Activated naive CD4-positive, alpha-beta T cell treated with Interleukin-2 at 50 U/mL for 16 hours (primary cell): ENCODE results near the gene BBOF1.
A peak's percentile ranks its signal among the peaks of the same experiment; 100 is the strongest.

Experiments used
- DNase-seq: peaks from one replicate; pipeline ENCODE4 v3.0.0-alpha.2; 2020

Gene BBOF1

DNA sequence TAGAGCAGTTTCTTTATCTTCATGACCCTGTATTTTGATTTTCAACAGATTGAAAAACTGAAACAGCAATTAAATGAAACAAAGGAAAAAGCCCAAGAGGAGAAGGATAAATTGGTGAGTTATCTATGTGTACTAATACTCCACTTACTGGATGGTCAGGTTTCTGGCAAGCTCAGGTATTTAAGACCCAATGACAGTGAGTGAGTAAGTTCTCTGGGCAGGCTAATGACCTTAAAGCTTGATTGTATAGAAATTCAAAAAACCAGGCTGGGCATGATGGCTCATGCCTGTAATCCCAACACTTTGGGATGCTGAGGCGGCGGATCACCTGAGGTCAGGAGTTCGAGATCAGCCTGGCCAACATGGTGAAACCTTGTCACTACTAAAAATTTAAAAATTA lies 10.0 kb downstream of the BBOF1 start:
- DNase-seq, result no peak

DNA sequence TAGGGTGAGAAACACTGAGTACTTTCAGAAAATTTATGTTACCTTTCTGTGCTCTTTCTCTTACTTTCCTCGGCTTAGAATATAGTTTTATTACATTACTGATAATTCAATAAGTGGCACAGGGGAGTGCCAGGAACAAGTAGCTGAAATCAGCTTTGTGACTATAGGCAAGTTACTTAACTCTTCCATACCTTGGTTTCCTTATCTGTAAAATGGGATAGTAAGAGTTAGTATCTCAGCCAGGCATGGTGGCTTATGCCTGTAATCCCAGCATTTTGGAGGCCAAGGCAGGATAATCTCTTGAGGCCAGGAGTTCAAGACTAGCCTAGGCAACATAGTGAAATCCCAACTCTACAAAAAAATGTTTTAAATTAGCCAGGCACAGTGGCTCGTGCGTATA lies 15.4 kb downstream of the BBOF1 start:
- no peak for DNase-seq

DNA sequence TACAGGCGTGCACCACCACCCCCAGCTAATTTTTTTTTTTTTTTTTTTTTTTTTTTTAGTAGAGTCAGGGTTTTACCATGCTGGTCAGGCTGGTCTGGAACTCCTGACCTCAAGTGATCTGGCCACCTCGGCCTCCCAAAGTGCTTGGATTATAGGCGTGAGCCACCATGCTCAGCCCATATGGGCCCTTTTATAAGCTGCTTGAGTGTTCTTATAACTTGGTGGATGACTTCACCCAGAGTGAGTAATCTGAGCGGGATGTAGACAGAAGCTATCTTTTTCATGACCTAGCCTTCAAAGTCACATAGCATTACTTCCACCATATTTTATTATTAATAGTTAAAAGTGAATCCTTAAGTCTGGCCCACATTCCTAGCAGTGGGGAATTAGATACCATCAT lies 16.4 kb downstream of the BBOF1 start:
- no peak for DNase-seq

DNA sequence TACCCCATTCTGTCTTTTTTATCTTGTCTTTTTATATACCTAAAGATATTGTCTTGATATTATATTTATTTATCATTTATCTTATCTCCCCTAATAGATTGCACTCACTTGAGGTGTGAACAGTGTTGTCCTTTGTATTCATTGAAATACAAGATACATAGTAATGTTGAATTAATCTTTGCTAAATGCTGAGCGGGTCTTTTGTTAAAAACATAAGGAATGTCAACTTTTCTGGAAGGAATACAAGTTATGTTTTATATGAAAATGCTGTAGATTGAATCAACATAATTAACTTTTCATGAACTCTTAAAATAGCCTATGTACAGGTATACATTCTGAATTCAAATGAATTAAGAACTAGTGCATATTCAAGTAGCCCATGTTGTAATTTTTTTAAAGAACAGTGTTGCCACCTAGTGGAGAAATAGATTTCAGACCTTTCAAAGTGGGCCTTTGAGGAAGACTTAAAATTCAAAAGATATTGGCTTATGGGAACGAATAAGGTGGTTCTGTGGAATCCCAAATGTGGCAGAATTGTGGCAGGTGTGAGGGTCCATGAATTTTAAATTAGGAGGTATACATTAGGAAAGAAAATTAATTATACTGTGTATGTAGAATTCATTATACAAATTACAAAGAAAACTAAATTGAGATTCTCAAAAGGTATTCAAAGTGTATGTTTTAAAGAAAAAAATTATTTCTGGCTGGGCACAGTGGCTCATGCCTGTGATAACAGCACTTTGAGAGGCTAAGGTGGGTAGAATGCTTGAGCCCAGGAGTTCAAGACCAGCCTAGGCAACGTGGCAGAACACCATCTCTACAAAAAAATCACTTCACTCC lies 19.1 kb downstream of the BBOF1 start:
- no peak for DNase-seq

DNA sequence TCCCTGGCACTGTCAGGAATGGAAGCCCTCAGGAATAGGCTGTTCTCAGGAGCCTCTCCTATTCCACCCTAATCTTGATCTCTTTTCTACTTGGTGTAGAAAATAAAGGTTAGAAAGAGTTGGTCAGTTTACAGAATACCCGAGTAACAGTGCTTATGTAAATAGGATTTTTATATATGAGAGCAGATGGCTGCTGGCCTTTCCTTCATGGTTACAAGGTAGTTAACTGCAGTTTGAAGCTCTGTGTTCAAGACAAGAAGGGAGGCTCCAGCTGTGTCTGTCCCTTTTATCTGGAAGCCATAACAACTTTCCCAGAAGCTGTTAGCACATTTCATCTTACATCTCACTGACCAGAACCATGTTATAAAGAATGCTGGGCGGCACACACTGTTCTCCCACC lies 23.1 kb downstream of the BBOF1 start:
- no peak for DNase-seq

DNA sequence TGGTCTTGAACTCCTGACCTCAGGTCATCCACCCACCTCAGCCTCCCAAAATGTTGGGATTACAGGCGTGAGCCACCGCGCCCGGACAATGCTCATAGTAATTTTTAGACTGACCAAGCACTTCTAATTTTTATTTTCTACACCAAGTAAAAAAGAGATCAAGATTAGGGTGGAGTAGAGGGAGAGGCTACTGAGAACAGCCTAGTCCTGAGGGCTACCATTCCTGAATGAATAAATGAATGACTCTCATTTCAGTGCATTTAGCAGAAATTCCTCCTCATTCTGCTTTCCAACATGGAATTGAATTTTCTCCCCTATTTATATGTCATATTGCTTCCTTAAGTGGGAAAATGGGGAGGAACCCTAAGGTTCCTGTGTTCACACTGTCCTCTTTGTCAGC lies 26.4 kb downstream of the BBOF1 start:
- DNase-seq, result no peak

DNA sequence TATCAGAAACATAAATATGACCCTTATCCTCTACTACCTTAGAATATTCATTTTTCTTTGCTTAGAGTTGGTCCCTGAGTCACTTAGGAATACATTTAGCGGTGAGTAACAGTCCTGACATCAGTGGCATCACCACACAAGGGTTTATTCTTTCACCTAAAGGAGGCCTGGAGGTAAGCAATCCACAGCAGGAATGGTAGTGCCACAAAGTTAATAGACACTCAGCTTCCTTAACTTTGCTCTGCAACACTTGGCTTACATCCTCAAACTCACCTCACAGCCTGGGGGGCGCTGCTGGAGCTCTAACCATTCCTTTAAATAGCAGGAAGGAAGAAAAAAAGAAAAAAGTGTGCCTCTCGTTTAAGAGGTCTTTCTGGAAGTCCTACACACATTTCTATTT lies 29.1 kb downstream of the BBOF1 start:
- no peak for DNase-seq

DNA sequence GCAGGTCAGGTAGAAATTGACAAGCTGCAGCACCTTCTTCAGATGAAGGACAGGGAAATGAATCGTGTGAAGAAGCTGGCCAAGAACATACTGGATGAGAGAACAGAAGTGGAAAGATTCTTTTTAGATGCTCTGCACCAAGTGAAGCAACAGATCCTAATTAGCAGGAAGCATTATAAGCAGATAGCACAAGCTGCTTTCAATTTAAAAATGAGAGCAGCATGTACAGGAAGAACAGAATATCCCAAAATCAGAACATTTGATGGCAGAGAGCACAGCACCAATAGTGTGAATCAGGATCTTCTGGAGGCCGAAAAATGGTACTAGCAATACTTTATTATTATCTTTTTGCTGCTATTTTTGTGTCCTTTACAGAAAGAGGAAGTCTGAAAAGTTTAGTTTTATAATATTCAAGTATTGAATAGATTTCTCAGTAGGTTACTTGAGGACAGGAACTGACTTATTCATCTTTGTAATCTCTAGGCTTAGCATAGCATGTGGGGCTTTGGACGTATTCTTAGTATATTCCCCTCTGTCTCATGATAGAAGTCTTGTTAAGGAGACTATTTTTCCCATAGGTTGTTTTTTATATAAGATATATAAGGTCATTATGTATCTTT lies 30.8 kb downstream of the BBOF1 start:
- no peak for DNase-seq

DNA sequence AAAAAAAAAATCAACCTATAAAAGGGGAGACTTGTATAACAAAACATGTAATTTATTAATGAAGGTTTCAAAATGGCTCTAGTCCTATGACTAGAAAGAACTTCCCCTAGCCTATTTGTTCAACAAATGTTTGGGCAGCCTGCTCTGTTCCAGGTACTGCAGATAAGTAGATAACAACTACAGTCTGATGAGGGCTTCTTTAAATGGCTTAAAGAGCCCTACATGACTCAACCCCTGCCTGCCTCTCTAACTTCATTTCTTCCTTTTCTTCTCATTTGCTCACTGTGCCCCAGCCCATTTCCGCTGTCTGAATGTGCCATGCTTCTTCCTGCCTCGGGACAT lies 43.6 kb downstream of the BBOF1 start:
- no peak for DNase-seq

DNA sequence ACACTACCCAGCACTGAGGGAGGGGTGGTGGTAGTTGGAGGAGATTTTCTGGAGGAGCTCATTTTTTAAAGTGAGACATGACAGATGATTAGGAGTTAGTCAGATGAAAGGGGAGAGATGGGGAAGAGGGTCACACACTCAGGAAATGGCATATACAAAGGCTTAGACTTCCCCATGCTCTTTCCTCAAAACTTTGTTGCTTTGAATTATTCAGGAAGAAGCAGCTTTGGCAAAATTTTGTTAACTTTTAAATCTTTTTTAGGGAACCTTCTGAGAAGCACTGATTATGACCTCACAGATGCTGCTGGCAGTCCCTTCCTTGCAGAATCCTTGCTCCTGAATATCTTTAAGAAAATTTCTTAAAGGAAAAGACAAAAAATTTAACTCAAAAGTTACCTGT lies 45.3 kb downstream of the BBOF1 start:
- DNase-seq, result no peak

DNA sequence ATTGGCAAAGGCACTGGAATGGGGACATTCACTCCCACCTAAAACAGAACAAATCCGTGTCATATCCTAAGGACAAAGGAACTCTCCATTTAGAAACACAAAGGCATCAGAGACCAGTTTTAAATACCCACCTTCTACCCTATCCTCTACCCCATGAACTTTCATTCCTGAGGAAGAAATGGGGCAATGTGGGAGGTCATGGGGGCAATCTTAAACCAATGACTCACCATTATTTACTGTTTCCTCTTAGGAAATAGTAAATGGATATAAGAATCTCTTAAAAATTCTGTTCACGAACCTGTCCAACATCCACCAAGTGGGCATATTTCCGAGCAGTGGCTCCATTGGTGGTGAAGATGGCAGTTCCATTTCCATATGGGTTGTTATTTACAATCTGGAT lies 45.7 kb downstream of the BBOF1 start:
- DNase-seq, result no peak

DNA sequence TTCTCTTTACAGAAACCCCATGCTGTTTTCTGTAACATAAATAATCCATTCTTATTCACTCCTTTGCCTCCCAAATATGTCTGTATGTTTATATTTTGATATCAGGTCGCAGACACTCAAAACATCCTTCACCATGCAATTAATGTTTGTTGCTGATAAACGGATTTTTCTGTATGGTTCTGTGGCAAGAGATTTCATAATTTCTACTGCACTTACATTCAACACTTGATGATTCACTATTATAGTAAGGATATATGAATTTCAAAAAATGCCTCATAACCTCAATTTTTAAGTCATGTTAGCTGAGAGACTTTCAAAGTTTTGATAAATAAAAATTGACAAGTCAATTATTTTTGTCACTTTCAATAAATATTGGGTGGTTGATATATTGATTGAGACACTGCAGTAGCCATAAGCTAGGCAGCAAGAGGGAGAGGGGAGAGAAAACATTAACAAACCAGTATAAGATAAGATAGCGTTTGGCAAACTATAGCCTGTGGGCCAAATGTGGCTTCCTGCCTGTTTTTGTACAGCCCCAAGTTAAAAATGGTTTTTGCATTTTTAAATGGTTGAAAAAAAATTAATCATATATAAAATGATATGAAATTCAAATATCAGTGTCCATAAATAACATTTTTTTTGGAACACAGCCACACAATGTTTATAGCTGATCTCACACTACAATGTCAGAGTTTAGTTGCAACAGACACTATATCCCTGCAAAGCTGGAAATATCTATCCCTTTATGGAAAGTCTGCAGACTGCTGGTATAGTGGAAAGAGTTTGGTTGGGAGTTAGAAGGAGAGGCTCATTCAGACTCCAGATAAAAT lies 46.8 kb downstream of the BBOF1 start:
- no peak for DNase-seq

DNA sequence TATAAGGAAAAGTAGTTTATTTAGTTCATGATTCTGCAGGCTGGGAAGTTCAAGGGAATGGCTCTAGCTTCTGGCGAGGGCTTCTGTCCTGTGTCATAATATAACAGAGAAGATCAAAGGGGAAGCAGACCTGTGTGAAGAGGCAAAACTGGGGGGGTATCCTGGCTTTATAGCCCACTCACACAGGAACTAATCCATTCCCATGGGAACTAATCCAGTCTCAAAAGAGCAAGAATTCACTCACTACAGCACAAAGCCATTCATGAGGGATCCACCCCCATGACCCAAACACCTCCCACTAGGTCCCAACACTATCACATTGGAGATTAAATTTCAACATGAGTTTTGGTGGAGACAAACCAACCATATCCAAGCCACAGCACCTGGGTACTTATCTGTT lies 58.3 kb downstream of the BBOF1 start:
- no peak for DNase-seq

DNA sequence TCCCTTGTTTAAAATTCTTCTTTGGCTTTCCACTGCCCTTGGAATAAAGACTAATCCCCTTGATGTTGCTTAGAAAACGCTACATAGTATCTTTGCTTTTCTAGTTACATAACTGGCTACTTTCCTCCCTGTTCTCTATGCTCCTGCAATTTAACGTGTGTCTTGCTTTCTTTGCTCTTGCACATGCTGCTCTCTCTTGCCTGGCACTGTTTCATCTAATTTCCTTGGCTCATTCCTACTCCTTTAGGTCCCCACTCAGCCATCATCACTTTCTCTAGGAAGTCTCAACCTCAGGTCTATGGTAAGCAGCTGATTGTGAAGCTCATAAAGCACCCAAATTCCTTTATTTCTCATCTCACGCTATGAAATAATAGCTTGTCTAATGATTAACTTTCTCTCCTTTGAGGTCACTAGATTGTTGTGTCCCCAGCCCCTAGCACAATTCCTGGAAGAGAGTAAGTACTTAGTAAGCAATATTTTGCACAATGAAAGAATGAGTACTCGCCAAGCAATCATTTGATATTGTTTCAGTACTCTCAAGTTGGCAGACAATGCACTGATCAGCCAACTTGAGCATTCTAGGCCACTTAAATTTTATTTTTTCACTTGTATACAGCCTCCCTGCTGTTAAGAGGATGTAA lies 61.8 kb downstream of the BBOF1 start:
- no peak for DNase-seq

DNA sequence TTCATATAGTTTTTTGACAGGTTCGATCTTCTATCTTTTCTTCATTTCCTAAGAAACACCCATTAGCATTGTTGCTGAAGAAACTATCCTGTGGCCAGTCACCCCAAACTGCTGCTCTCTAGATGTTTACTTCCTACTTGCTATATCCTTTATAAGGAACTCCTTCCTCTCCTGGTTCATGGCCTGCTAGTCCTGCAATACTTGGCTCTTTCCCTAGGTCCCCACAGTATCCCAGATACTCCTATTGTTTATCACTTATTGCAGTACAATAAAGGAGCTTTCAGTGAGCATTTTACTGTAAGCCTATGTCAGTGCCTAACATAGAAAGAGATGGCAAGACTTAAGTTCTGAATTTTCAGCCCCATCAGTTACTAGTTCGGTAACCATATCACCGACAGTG lies 62.3 kb downstream of the BBOF1 start:
- DNase-seq, result no peak

DNA sequence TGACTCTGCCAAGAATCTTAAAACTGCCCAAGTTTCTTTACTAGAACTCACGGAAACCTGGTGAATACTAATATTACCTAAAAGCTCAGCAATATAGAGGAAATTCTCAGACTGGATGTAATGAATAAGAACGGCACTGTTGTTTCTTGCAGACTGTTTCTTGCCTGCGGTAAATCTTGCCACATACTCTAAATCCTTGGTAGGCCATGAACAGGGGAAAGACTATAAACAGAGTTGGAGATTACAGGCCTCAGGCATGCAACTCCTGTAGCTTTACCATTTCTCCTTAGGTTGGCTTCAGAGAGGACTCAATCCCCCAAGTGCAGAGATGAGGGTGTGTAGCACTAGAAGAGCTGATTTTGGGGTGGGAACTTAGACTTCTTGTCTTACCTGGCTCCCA lies 64.0 kb downstream of the BBOF1 start:
- DNase-seq, result no peak

DNA sequence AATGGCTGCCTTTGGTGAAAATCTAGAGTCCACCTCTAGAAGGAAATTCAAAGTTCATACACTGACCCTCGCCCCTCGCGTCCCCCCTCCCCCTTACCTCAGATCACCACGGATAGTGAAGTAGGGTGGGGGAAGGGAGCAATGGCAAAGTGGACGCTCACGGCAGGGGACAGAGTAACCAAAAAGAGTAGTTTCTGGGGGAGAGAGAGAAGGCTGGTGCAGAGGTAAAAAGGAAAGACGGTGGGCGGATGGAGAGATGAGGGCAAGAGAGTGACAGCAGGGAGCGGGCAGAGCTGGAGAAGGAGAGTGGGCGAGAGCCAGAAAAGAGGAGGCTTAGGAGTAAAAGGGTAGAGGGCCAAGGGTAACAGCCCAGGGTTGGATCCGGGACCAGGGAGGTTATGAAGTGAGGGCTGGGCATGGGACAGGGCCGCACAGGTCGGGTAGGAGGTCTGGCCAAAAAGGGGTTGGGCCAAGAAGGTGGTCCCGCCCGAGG lies 64.7 kb downstream of the BBOF1 start:
- no peak for DNase-seq

DNA sequence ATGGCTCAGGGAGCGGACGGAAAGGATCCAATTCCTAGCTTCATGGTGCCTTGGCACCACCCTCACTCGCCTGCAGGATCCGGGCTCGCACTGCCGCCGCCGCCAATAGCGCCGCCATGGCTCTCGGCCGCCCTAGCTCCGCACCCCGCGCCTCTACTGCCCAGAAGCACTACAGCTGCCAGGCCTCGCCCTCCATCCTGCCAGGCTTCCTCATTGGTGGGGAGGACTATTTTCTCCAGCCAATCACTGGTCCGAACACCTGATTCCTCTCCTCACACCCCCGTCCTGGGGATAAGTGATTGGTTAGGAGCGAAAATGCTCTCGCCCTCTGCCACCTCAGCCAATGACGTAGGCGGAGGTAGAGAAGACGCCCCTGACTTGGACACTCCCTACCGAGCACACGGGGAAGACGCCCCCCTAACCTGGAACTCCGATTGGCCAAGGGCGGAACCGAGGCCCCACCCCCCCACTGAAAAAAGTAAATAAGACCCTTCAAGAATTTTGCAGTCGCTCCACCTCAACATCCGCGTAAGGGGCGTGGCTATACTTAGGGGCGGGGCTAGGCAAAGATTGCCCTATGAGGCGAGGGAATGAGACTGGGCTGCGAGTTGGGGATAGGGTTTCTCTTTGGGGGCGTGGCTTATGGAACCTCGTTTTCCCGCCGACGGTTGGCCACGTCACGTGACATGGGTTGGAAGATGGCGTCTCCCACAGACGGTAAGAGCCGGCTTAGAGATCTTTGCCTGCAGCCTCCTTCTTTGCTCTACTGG lies 65.3 kb downstream of the BBOF1 start, which contains the start of the genes ALDH6A1 and LIN52:
Gene ALDH6A1 (minus strand): TSS at position 177 of the 770 bp plus-strand sequence. CDS start 59 bp downstream, at position 118.
Gene LIN52 (plus strand): TSS at position 680 of the 770 bp plus-strand sequence. CDS start 19 bp downstream, at position 699.
- DNase-seq, result peak; percentile 100

DNA sequence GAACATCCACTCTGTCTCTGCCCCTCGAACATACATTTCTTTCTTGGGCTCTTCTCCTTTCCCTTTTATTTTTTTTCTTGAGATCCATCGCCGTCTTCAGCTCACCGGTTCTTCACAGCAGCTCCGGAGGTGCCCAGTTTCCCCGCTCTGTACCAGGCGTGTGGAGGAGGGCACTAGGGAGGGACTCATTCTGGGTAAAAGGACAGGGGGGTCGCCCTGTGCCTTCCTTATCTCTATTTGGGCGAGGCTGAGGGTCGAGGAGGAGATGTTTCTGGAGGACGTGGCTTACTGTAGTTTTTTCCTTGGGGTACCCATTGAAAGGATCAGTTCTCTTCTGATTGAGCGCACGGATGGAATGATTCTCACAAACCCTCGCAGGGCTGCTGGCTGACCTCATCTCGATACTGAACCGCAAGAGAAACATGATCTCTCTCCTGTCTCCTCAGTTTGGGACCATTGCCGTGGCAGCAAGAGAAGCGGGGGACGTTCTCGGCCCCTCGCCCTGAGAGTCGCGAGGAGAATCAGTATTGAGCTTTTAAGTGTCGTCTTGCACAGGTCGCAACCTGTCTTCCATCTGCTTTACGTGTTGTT lies 66.0 kb downstream of the BBOF1 start:
- DNase-seq, result no peak

DNA sequence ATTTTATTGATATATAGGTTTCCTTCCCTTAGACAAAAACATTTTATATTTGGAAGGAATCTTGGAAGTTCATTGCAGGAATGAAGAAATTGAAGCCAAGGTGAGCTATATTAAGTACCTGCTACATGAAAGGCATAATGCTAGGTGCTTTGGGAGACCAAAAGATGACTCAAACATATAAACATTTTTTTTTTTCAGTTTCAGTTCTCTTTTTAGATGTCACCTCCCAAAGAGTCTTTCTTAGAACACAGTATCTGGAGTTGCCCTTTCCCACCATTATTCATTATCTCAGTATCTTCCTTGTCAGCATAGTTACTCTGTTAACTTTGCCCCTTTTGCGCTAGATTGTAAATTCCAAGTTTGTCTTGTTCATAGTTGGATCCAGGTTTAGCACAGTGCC lies 66.7 kb downstream of the BBOF1 start:
- no peak for DNase-seq

DNA sequence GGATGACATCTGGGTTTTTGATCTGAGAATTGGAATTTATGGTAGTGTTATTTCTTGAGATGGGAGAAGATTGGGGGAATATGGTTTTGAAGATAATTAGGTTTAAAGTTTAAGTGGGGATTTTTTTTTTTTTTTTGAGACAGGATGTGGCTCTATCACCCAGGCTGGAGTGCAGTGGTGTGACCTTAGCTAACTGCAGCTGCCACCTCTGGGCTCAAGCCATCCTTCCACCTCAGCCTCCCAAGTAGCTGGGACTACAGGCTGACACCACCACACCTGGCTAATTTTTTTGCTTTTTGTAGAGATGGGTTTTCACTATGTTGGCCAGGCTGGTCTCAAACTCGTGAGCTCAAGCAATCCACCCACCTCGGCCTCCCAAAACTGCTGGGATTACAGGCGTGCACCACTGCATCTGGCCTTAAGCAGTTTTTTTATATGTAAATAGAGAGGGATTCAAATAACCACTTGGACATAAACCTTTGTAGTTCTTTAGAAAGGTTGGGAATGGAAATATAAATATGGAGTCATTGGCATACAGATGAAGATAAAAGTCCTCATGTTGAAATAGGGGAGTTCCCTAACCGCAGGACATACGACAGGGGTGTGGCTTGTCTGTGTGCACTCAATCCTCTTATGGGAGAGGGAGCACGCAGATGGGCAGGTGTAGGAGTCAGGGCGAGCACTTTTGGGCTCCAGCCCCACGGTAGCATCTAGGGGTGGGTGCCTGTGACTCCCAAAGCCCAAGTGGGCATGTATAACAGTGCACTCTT lies 70.3 kb downstream of the BBOF1 start:
- no peak for DNase-seq
